ENCODE results near the gene SEC16B.

GRCh38 chr1:177944016-177944949 is 25.6 kb downstream of the SEC16B start:
- TF ChIP-seq CTCF (IDR thresholded peaks at IDR 0.05 in 8 of 11, conservative IDR thresholded peaks at IDR 0.05 in 3 of 11) (no peak), POLR2AphosphoS5 (IDR thresholded peaks at IDR 0.05) (peak in 1 of 3 donors; percentile 59)
